Muscle layer of colon (tissue), 2 donors: Measurements from ENCODE around the gene ACSF2.
"Not testable (repeated sequence)": the region's sequence is repeated elsewhere in the genome, so short reads cannot be mapped to it uniquely, and the experiment has no call there.

Experiments
- H3K27ac ChIP-seq: one replicate; pipeline ENCODE4 v1.7.0; 2013; ENCODE audit warnings: low read depth, mild to moderate bottlenecking, low read length, moderate library complexity
- H3K27me3 ChIP-seq, 2 donors: one replicate each; pipeline ENCODE4 v1.7.0; 2013; ENCODE audit warnings: low read length in 2 of 2, mild to moderate bottlenecking in 2 of 2; ENCODE audit not compliant: insufficient read depth in 2 of 2, control insufficient read depth in 1 of 2
- H3K36me3 ChIP-seq: one replicate; pipeline ENCODE4 v1.7.0; 2013; ENCODE audit warnings: mild to moderate bottlenecking, low read length; ENCODE audit not compliant: insufficient read depth
- H3K4me1 ChIP-seq: one replicate; pipeline ENCODE4 v1.7.0; 2013; ENCODE audit warnings: mild to moderate bottlenecking, low read length; ENCODE audit not compliant: insufficient read depth
- H3K4me3 ChIP-seq, 2 donors: one replicate each; pipeline ENCODE4 v1.7.0; 2013; ENCODE audit warnings: low read length in 2 of 2, low read depth in 1 of 2, mild to moderate bottlenecking in 1 of 2, moderate library complexity in 1 of 2
- H3K9ac ChIP-seq: one replicate; pipeline ENCODE4 v1.7.0; 2013; ENCODE audit warnings: low read length
- H3K9me3 ChIP-seq: one replicate; pipeline ENCODE4 v1.7.0; 2013; ENCODE audit warnings: mild to moderate bottlenecking, low read length
- donor health status: abdominal sarcoma.
- donor health status: Adenocarcinoma of cecum.

The ACSF2 gene

GRCh38 chr17:50428126-50428525 is 2.1 kb downstream of the ACSF2 start:
- not testable (repeated sequence) for H3K27ac ChIP-seq, H3K4me3 ChIP-seq, H3K9me3 ChIP-seq, H3K9ac ChIP-seq, H3K27me3 ChIP-seq, H3K36me3 ChIP-seq
- H3K4me1 ChIP-seq, result peaks cover 26% of the 10 kb centered on the region

GRCh38 chr17:50428831-50429424 is 2.9 kb downstream of the ACSF2 start:
- Histone ChIP-seq H3K4me1 (peaks cover 23% of the 10 kb centered on the region), H3K4me3 (no peak overlapping the region), H3K9ac (no peak overlapping the region), H3K27ac (no peak overlapping the region), H3K36me3 (no peaks in the 10 kb centered on the region), H3K27me3 (no peaks in the 10 kb centered on the region), H3K9me3 (no peaks in the 10 kb centered on the region)

GRCh38 chr17:50429793-50430192 is 3.8 kb downstream of the ACSF2 start:
- H3K4me1 ChIP-seq, result peaks cover 23% of the 10 kb centered on the region
- no peak overlapping the region for H3K9ac ChIP-seq
- H3K27ac ChIP-seq, result no peak overlapping the region

GRCh38 chr17:50430821-50431618 is 5.0 kb downstream of the ACSF2 start:
- no peak overlapping the region for H3K9ac ChIP-seq

More at GRCh38 chr17:50429793-50430192, 3.8 kb downstream of the ACSF2 start:
- H3K27me3 ChIP-seq, result no peaks in the 10 kb centered on the region
- H3K4me3 ChIP-seq, result no peak overlapping the region
- no peaks in the 10 kb centered on the region for H3K9me3 ChIP-seq
- H3K36me3 ChIP-seq, result no peaks in the 10 kb centered on the region

GRCh38 chr17:50432125-50432762 is 6.2 kb downstream of the ACSF2 start:
- no peaks in the 10 kb centered on the region for H3K36me3 ChIP-seq
- no peak overlapping the region for H3K27ac ChIP-seq
- H3K4me1 ChIP-seq, result peaks cover 7% of the 10 kb centered on the region
- no peak overlapping the region for H3K9ac ChIP-seq
- H3K9me3 ChIP-seq, result no peaks in the 10 kb centered on the region
- H3K27me3 ChIP-seq, result no peaks in the 10 kb centered on the region
- H3K4me3 ChIP-seq, result no peak overlapping the region

More at GRCh38 chr17:50430821-50431618, 5.0 kb downstream of the ACSF2 start:
- Histone ChIP-seq H3K36me3 (no peaks in the 10 kb centered on the region), H3K4me3 (no peak overlapping the region), H3K27me3 (no peaks in the 10 kb centered on the region), H3K27ac (no peak overlapping the region), H3K4me1 (peaks cover 14% of the 10 kb centered on the region), H3K9me3 (no peaks in the 10 kb centered on the region)

GRCh38 chr17:50437409-50437808 is 11.4 kb downstream of the ACSF2 start:
- Histone ChIP-seq H3K36me3 (peaks cover 5% of the 10 kb centered on the region), H3K4me1 (no peaks in the 10 kb centered on the region), H3K27me3 (no peaks in the 10 kb centered on the region), H3K9ac (no peak overlapping the region), H3K9me3 (no peaks in the 10 kb centered on the region), H3K27ac (no peak overlapping the region), H3K4me3 (no peak overlapping the region)

GRCh38 chr17:50439008-50439407 is 13.0 kb downstream of the ACSF2 start:
- no peak overlapping the region for H3K27ac ChIP-seq
- no peaks in the 10 kb centered on the region for H3K27me3 ChIP-seq
- H3K9me3 ChIP-seq, result no peaks in the 10 kb centered on the region
- peaks cover 5% of the 10 kb centered on the region for H3K36me3 ChIP-seq
- no peak overlapping the region for H3K4me3 ChIP-seq
- no peak overlapping the region for H3K9ac ChIP-seq
- H3K4me1 ChIP-seq, result peaks cover 4% of the 10 kb centered on the region

GRCh38 chr17:50440172-50440837 is 14.3 kb downstream of the ACSF2 start:
- no peak overlapping the region for H3K27ac ChIP-seq
- no peaks in the 10 kb centered on the region for H3K9me3 ChIP-seq
- peaks cover 4% of the 10 kb centered on the region for H3K4me1 ChIP-seq
- H3K9ac ChIP-seq, result no peak overlapping the region
- H3K36me3 ChIP-seq, result peaks cover 5% of the 10 kb centered on the region
- H3K4me3 ChIP-seq, result no peak overlapping the region
- no peaks in the 10 kb centered on the region for H3K27me3 ChIP-seq

GRCh38 chr17:50440838-50441829 is 15.1 kb downstream of the ACSF2 start:
- no peak overlapping the region for H3K9ac ChIP-seq
- H3K27ac ChIP-seq, result no peak overlapping the region
- peaks cover 5% of the 10 kb centered on the region for H3K36me3 ChIP-seq
- H3K4me1 ChIP-seq, result peaks cover 4% of the 10 kb centered on the region
- H3K4me3 ChIP-seq, result no peak overlapping the region
- no peaks in the 10 kb centered on the region for H3K9me3 ChIP-seq
- H3K27me3 ChIP-seq, result no peaks in the 10 kb centered on the region

GRCh38 chr17:50443505-50443974 is 17.5 kb downstream of the ACSF2 start:
- Histone ChIP-seq H3K27ac (no peak overlapping the region), H3K4me3 (no peak overlapping the region), H3K27me3 (no peaks in the 10 kb centered on the region), H3K9ac (no peak overlapping the region), H3K36me3 (peaks cover 5% of the 10 kb centered on the region), H3K4me1 (peaks cover 4% of the 10 kb centered on the region), H3K9me3 (no peaks in the 10 kb centered on the region)
